Liver (tissue), 9 donors: Measurements from ENCODE around the gene SORCS2. TPM values are rescaled to one million over a fixed set of nuclear protein-coding genes. Genes with fewer than 3 reads are reported as not detected.

Experiments
- DNase-seq: peaks from one replicate; pipeline ENCODE4 v3.0.0-alpha.2; 2017; ENCODE audit warnings: low spot score
- H3K27ac ChIP-seq, 2 donors: one replicate each; pipeline ENCODE4 v1.7.0; 2013; ENCODE audit warnings: inconsistent platforms in 2 of 2, low read length in 2 of 2, control low read depth in 1 of 2, low read depth in 1 of 2, mild to moderate bottlenecking in 1 of 2
- H3K27me3 ChIP-seq, 4 donors: one replicate each; pipeline versions ENCODE4 v1.6.1 to v1.7.0; 2013; ENCODE audit warnings: low read length in 3 of 4, inconsistent platforms in 1 of 4, mild to moderate bottlenecking in 1 of 4, moderate library complexity in 1 of 4; ENCODE audit not compliant: control insufficient read depth in 4 of 4, insufficient read depth in 4 of 4
- H3K36me3 ChIP-seq, 4 donors: one replicate each; pipeline versions ENCODE4 v1.6.1 to v1.7.0; 2013; ENCODE audit warnings: low read length in 3 of 4, mild to moderate bottlenecking in 3 of 4, low read depth in 1 of 4, moderate library complexity in 1 of 4; ENCODE audit not compliant: control insufficient read depth in 4 of 4, insufficient read depth in 3 of 4
- H3K4me1 ChIP-seq, 4 donors: one replicate each; pipeline versions ENCODE4 v1.6.1 to v1.7.0; 2013; ENCODE audit warnings: low read length in 3 of 4, mild to moderate bottlenecking in 3 of 4, moderate library complexity in 1 of 4; ENCODE audit not compliant: control insufficient read depth in 4 of 4, insufficient read depth in 4 of 4
- H3K4me3 ChIP-seq, 3 donors: one replicate each; pipeline versions ENCODE4 v1.6.1 to v1.7.0; 2013; ENCODE audit warnings: low read length in 3 of 3, control low read depth in 1 of 3, low read depth in 1 of 3, mild to moderate bottlenecking in 1 of 3
- H3K9ac ChIP-seq, 2 donors: one replicate each; pipeline ENCODE4 v1.7.0; 2013; ENCODE audit warnings: low read length in 2 of 2, mild to moderate bottlenecking in 2 of 2, moderate library complexity in 2 of 2, control low read depth in 1 of 2, low read depth in 1 of 2
- H3K9me3 ChIP-seq, 4 donors: one replicate each; pipeline versions ENCODE4 v1.6.1 to v1.7.0; 2013; ENCODE audit warnings: low read length in 3 of 4; ENCODE audit not compliant: control insufficient read depth in 4 of 4
- EGR1 ChIP-seq, 2 donors: IDR thresholded peaks; 2 replicates each; pipeline ENCODE4 v1.6.1; 2016 to 2018; ENCODE audit warnings: antibody characterized with exemption in 2 of 2, low read depth in 2 of 2
- GABPA ChIP-seq, 2 donors: IDR thresholded peaks in 1 of 2; conservative IDR thresholded peaks in 1 of 2; 2 replicates each; pipeline ENCODE4 v1.6.1; 2016; ENCODE audit warnings: antibody characterized with exemption in 2 of 2, mild to moderate bottlenecking in 1 of 2, moderate library complexity in 1 of 2
- HNF4A ChIP-seq, 2 donors: conservative IDR thresholded peaks; 2 replicates each; pipeline ENCODE4 v1.6.1; 2016; ENCODE audit warnings: antibody characterized with exemption in 2 of 2, mild to moderate bottlenecking in 2 of 2
- HNF4G ChIP-seq: IDR thresholded peaks from 2 replicates; pipeline ENCODE4 v1.6.1; 2016; ENCODE audit warnings: antibody characterized with exemption
- JUND ChIP-seq, 2 donors: IDR thresholded peaks; 2 replicates each; pipeline ENCODE4 v1.6.1; 2016; ENCODE audit warnings: antibody characterized with exemption in 2 of 2
- RXRA ChIP-seq, 2 donors: IDR thresholded peaks; 2 replicates each; pipeline ENCODE4 v1.6.1; 2017 to 2018; ENCODE audit warnings: antibody characterized with exemption in 2 of 2, mild to moderate bottlenecking in 1 of 2
- TAF1 ChIP-seq: conservative IDR thresholded peaks from 2 replicates; pipeline ENCODE4 v1.6.1; 2016; ENCODE audit warnings: antibody characterized with exemption, mild to moderate bottlenecking
- YY1 ChIP-seq: IDR thresholded peaks from 2 replicates; pipeline ENCODE4 v1.6.1; 2016; ENCODE audit warnings: antibody characterized with exemption, mild to moderate bottlenecking
- WGBS: extraction: QIAGEN DNeasy Blood & Tissue Kit; methylation state at CpG from one replicate; pipeline ENCODE4 v1.1.7; 2013; 5-methylcytosine and 5-hydroxymethylcytosine counted together
- polyA plus RNA-seq, 2 donors: library from polyadenylated mRNA; stranded (reverse) in 1 of 2; unstranded in 1 of 2; fragments of 200-250 nt in 1 of 2; fragments of >200 nt in 1 of 2; fragmentation: Nextera tagmentation in 1 of 2; extraction: Ambion mirVana in 1 of 2; gene quantifications; one replicate each; pipeline versions ENCODE4 v1.2.1 to v1.2.3, GENCODE V29; 2013 to 2015
- total RNA-seq, 2 donors: library from RNA; depleted of rRNA; stranded (reverse); fragments of >200 nt; gene quantifications; one replicate each; pipeline ENCODE4 v1.2.3, GENCODE V29; 2014
- TF ChIP-seq, protein P1 (sequence below): fragments of 150-350 bp; IDR thresholded peaks from 2 replicates; pipeline ENCODE4 v1.5.1; 2017; ENCODE audit warnings: improper control_type of control experiment, low read depth, low read length; ENCODE audit not compliant: missing input control
- TF ChIP-seq, protein P2 (sequence below): IDR thresholded peaks from 2 replicates; pipeline ENCODE4 v1.6.1; 2016; ENCODE audit warnings: antibody characterized with exemption
- TF ChIP-seq, protein P3 (sequence below): IDR thresholded peaks from 2 replicates; pipeline ENCODE4 v1.6.1; 2016; ENCODE audit warnings: antibody characterized with exemption, mild to moderate bottlenecking
- donor health status: healthy.
- donor health status: healthy.
- donor health status: healthy.
- donor health status: healthy.
- donor health status: healthy.

SORCS2 gene
- total and polyA plus RNA-seq, 4 donors: 0.10 to 1.4 (median 0.92) TPM

DNA sequence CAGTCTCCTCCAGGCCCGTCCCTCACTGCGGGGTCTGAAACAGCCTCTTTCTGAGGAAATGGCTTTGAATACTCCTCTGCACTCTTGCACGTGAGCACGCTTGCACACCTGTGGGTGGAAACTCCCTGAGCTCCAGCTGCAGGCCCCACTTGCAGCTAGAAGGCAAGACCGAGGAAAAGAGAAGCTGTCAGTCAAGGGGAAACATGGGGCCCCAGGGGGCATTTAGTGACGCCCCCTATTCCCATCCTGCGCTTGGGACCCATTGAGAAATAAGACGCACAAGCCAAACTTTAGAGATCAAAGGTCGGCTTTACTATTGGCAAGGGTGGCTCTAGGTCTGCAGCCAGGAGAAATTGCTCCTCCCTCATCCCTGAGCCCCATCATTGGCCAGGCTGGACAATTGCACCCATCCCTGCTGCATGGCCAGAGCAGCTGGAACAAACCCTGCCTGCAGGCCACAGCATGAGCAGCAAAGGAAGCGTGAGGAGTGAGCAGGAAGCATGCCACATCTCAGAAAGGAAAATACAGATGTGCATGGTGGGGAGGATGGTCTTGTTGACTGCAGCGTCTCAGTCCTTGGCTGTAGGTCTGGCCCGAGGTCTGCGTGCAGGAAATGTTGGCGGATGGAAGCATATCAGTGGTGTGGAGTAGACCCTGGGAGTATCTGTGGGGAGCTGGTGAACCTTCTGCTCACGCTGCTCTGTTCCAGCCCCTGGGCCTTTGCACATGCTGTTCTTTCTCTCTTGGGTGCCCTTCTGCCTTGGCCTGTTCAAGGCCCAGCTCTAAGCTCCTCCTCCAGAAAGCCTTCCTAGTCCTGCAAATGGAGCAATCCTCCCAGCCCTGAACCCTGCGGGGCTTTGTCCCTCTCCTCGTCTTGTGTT is 148.5 kb downstream of the SORCS2 start:
- Histone ChIP-seq H3K9me3 (no peaks in the 10 kb centered on the region), H3K4me3 (no peak overlapping the region), H3K9ac (no peak overlapping the region), H3K27me3 (no peaks in the 10 kb centered on the region), H3K4me1 (peaks cover 0 to 9% (median 2%) of the 10 kb centered on the region in 4 donors), H3K27ac (no peak overlapping the region), H3K36me3 (no peaks in the 10 kb centered on the region)
- TF ChIP-seq HNF4A (conservative IDR thresholded peaks at IDR 0.05): peak in 1 of 2 donors; percentile 22
- TF ChIP-seq, protein P1, sequence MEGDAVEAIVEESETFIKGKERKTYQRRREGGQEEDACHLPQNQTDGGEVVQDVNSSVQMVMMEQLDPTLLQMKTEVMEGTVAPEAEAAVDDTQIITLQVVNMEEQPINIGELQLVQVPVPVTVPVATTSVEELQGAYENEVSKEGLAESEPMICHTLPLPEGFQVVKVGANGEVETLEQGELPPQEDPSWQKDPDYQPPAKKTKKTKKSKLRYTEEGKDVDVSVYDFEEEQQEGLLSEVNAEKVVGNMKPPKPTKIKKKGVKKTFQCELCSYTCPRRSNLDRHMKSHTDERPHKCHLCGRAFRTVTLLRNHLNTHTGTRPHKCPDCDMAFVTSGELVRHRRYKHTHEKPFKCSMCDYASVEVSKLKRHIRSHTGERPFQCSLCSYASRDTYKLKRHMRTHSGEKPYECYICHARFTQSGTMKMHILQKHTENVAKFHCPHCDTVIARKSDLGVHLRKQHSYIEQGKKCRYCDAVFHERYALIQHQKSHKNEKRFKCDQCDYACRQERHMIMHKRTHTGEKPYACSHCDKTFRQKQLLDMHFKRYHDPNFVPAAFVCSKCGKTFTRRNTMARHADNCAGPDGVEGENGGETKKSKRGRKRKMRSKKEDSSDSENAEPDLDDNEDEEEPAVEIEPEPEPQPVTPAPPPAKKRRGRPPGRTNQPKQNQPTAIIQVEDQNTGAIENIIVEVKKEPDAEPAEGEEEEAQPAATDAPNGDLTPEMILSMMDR: no peak
- DNase-seq: no peak
- 84% methylated on average over 17 of the region's 17 CpGs for WGBS

DNA sequence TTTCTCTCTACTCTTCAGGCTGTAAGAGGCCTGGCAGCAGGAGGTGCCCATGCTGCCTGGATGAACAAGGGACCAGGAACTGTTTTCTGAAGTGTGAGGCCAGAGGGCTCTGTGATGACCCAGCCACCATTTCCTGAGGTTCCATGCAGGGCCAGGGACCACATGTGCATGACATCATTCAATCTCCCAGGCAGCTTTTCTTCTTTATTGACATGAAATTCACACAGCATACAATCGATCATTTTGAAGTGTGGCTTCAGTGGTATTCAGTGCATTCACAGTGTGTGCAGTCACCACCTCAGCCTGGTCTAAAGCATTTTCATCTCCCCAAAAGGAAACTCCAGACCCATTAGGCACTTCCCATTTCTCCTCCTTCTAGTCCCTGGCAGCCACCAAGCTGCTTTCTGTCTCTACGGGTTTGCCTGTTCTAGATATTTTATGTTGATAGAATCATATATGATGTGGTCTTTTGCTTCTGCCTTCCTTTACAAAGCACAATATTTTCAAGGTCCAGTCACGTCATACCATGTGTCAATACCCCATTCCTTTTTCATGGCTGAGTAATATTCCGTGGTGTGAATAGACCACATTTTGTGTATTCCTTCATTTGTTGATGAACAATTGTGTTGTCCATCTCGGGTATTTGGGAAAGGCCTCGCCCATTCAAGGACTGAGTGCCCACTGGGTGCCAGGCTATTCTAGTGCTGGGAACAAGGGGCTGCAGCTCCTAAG is 149.3 kb downstream of the SORCS2 start:
- H3K9me3 ChIP-seq: no peaks in the 10 kb centered on the region
- 96% methylated on average over 6 of the region's 6 CpGs for WGBS
- DNase-seq: no peak
- H3K9ac ChIP-seq: no peak overlapping the region
- no peaks in the 10 kb centered on the region for H3K36me3 ChIP-seq
- no peak for TF ChIP-seq EGR1 (IDR thresholded peaks at IDR 0.05; ENCODE audit: low read depth in 2 of 2)
- TF ChIP-seq HNF4G: no peak
- TF ChIP-seq, protein P2, sequence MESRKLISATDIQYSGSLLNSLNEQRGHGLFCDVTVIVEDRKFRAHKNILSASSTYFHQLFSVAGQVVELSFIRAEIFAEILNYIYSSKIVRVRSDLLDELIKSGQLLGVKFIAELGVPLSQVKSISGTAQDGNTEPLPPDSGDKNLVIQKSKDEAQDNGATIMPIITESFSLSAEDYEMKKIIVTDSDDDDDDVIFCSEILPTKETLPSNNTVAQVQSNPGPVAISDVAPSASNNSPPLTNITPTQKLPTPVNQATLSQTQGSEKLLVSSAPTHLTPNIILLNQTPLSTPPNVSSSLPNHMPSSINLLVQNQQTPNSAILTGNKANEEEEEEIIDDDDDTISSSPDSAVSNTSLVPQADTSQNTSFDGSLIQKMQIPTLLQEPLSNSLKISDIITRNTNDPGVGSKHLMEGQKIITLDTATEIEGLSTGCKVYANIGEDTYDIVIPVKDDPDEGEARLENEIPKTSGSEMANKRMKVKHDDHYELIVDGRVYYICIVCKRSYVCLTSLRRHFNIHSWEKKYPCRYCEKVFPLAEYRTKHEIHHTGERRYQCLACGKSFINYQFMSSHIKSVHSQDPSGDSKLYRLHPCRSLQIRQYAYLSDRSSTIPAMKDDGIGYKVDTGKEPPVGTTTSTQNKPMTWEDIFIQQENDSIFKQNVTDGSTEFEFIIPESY: no peak
- no peak for TF ChIP-seq YY1
- TF ChIP-seq TAF1: no peak
- TF ChIP-seq, protein P1: no peak
- TF ChIP-seq JUND (IDR thresholded peaks at IDR 0.05): no peak
- no peak for TF ChIP-seq GABPA (IDR thresholded peaks at IDR 0.05 in 1 of 2, conservative IDR thresholded peaks at IDR 0.05 in 1 of 2)
- TF ChIP-seq, protein P3, sequence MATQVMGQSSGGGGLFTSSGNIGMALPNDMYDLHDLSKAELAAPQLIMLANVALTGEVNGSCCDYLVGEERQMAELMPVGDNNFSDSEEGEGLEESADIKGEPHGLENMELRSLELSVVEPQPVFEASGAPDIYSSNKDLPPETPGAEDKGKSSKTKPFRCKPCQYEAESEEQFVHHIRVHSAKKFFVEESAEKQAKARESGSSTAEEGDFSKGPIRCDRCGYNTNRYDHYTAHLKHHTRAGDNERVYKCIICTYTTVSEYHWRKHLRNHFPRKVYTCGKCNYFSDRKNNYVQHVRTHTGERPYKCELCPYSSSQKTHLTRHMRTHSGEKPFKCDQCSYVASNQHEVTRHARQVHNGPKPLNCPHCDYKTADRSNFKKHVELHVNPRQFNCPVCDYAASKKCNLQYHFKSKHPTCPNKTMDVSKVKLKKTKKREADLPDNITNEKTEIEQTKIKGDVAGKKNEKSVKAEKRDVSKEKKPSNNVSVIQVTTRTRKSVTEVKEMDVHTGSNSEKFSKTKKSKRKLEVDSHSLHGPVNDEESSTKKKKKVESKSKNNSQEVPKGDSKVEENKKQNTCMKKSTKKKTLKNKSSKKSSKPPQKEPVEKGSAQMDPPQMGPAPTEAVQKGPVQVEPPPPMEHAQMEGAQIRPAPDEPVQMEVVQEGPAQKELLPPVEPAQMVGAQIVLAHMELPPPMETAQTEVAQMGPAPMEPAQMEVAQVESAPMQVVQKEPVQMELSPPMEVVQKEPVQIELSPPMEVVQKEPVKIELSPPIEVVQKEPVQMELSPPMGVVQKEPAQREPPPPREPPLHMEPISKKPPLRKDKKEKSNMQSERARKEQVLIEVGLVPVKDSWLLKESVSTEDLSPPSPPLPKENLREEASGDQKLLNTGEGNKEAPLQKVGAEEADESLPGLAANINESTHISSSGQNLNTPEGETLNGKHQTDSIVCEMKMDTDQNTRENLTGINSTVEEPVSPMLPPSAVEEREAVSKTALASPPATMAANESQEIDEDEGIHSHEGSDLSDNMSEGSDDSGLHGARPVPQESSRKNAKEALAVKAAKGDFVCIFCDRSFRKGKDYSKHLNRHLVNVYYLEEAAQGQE: no peak
- TF ChIP-seq RXRA (IDR thresholded peaks at IDR 0.05): no peak
- H3K4me1 ChIP-seq: peaks cover 0 to 4% (median 0%) of the 10 kb centered on the region in 4 donors
- no peaks in the 10 kb centered on the region for H3K27me3 ChIP-seq
- no peak overlapping the region for H3K27ac ChIP-seq
- no peak overlapping the region for H3K4me3 ChIP-seq
